ENCODE data around the gene ZNF883. TPM values are rescaled to one million over a fixed set of nuclear protein-coding genes. Genes with fewer than 3 reads are reported as not detected.

Gene ZNF883
- 0.32 and 0.76 TPM in 2 replicates for total RNA-seq

GRCh38 chr9:113011911-113012381, at the start of gene ZNF883:
Gene ZNF883, minus strand, starts transcription at chr9:113012192.

GRCh38 chr9:113056191-113057106, 44.5 kb upstream of the ZNF883 start, which contains the start of gene ZFP37:
Gene ZFP37, minus strand, starts transcription at chr9:113056724. Its CDS starts 36 bp downstream, at chr9:113056688.

Other genes starting within 250 kb of the ZNF883 start
- not detected in 2 replicates for gene SLC46A2, start 121.3 kb downstream of the ZNF883 start, total RNA-seq
- 0.97 and 2.0 TPM in 2 replicates for gene ZFP37, start 44.5 kb upstream of the ZNF883 start, total RNA-seq
- 5.8 and 5.9 TPM in 2 replicates for gene SLC31A2, start 138.8 kb upstream of the ZNF883 start, total RNA-seq
- gene FKBP15, start 209.1 kb upstream of the ZNF883 start, total RNA-seq: 9.7 and 17.0 TPM in 2 replicates
- 14.6 and 21.3 TPM in 2 replicates for gene SLC31A1, start 209.4 kb upstream of the ZNF883 start, total RNA-seq

All from epithelial cell of umbilical artery (primary cell).